DOHH2 (cell line): ENCODE results near the gene STPG2.

Experiments used
- H3F3A ChIP-seq: fragments of 200-600 bp; sonication (generic), shearing (Covaris generic); 2 replicates; pipeline ENCODE4 v1.6.0; 2016; ENCODE audit warnings: antibody characterized with exemption, mild to moderate bottlenecking; ENCODE audit not compliant: control insufficient read depth, insufficient read depth
- H3K27ac ChIP-seq: fragments of 200-600 bp; sonication (generic); 2 replicates; pipeline ENCODE4 v1.5.1; 2014; ENCODE audit warnings: low read depth, mild to moderate bottlenecking, low read length, moderate library complexity
- H3K27me3 ChIP-seq: fragments of 200-600 bp; sonication (generic); 2 replicates; pipeline ENCODE4 v1.6.1; 2014; ENCODE audit warnings: mild to moderate bottlenecking, low read length, mixed read lengths; ENCODE audit not compliant: control insufficient read depth
- H3K36me3 ChIP-seq: fragments of 200-600 bp; sonication (generic); 2 replicates; pipeline ENCODE4 v1.6.1; 2014; ENCODE audit warnings: mild to moderate bottlenecking, low read length, moderate library complexity, mixed read lengths; ENCODE audit not compliant: control insufficient read depth
- H3K4me1 ChIP-seq: fragments of 200-600 bp; sonication (generic); 2 replicates; pipeline ENCODE4 v1.6.1; 2014; ENCODE audit warnings: mild to moderate bottlenecking, low read length, mixed read lengths; ENCODE audit not compliant: control insufficient read depth
- H3K4me2 ChIP-seq: fragments of 200-600 bp; sonication (generic); 2 replicates; pipeline ENCODE4 v1.6.0; 2014; ENCODE audit warnings: mild to moderate bottlenecking, low read length, moderate library complexity
- H3K4me3 ChIP-seq: fragments of 200-600 bp; sonication (generic); 2 replicates; pipeline ENCODE4 v1.5.1; 2014; ENCODE audit warnings: mild to moderate bottlenecking, low read length, mixed read lengths
- H3K79me2 ChIP-seq: fragments of 200-600 bp; sonication (generic); 2 replicates; pipeline ENCODE4 v1.6.1; 2014; ENCODE audit warnings: mild to moderate bottlenecking, low read length, mixed read lengths; ENCODE audit not compliant: control insufficient read depth
- H3K9me2 ChIP-seq: fragments of 200-600 bp; sonication (generic); replicated peaks from 2 replicates; pipeline ENCODE4 v1.6.1; 2014; ENCODE audit warnings: mild to moderate bottlenecking, low read length, mixed read lengths; ENCODE audit not compliant: control insufficient read depth
- H3K9me3 ChIP-seq: fragments of 200-600 bp; sonication (generic); 2 replicates; pipeline ENCODE4 v1.6.1; 2014; ENCODE audit warnings: antibody characterized with exemption, low read length, mixed read lengths; ENCODE audit not compliant: control insufficient read depth, insufficient read depth
- H4K20me1 ChIP-seq: fragments of 200-600 bp; sonication (generic); 2 replicates; pipeline ENCODE4 v1.6.0; 2014; ENCODE audit warnings: low read depth, mild to moderate bottlenecking, antibody characterized with exemption, low read length, moderate library complexity; ENCODE audit not compliant: control insufficient read depth, insufficient read depth
- EZH2phosphoT487 ChIP-seq: fragments of 200-600 bp; sonication (generic); IDR thresholded peaks from 2 replicates; pipeline ENCODE4 v1.6.1; 2017; ENCODE audit warnings: borderline replicate concordance, mild to moderate bottlenecking, antibody characterized with exemption, low read length, moderate library complexity, mixed read lengths
- TF ChIP-seq, protein P1 (sequence below): fragments of 200-600 bp; sonication (generic); IDR thresholded peaks from one replicate; pipeline ENCODE4 v1.5.1; 2014; ENCODE audit warnings: antibody characterized with exemption, mild to moderate bottlenecking, low read depth, low read length; ENCODE audit not compliant: poor library complexity, severe bottlenecking

STPG2 gene

DNA sequence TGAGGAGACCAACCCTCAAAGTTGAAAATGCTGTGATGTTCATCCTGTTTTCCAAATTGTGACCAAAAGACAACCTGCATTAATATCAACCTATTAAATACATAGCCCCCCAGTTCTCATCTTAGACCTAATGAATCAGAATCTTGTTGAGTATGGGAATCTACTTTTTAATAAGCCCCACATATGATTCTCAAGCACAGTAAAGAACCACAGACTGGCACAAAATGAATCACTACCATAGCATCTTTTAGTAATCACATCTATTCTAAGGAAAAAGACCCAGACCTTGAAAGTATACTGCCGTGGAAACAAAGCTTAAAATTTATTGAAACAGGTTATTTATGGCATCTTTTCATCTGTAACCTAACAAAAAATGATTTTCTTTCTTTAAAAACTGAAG, 152.9 kb downstream of the STPG2 start:
- no peak overlapping the region for H3K4me3 ChIP-seq
- H3K79me2 ChIP-seq, result no peaks in the 10 kb centered on the region
- no peaks in the 10 kb centered on the region for H3K27me3 ChIP-seq
- H3K4me2 ChIP-seq, result no peak overlapping the region
- H3K4me1 ChIP-seq, result no peaks in the 10 kb centered on the region
- H4K20me1 ChIP-seq, result no peaks in the 10 kb centered on the region
- no peak overlapping the region for H3K27ac ChIP-seq
- no peaks in the 10 kb centered on the region for H3K9me3 ChIP-seq
- no peak for TF ChIP-seq EZH2phosphoT487
- TF ChIP-seq, protein P1, sequence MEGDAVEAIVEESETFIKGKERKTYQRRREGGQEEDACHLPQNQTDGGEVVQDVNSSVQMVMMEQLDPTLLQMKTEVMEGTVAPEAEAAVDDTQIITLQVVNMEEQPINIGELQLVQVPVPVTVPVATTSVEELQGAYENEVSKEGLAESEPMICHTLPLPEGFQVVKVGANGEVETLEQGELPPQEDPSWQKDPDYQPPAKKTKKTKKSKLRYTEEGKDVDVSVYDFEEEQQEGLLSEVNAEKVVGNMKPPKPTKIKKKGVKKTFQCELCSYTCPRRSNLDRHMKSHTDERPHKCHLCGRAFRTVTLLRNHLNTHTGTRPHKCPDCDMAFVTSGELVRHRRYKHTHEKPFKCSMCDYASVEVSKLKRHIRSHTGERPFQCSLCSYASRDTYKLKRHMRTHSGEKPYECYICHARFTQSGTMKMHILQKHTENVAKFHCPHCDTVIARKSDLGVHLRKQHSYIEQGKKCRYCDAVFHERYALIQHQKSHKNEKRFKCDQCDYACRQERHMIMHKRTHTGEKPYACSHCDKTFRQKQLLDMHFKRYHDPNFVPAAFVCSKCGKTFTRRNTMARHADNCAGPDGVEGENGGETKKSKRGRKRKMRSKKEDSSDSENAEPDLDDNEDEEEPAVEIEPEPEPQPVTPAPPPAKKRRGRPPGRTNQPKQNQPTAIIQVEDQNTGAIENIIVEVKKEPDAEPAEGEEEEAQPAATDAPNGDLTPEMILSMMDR, result no peak
- H3F3A ChIP-seq, result no peaks in the 10 kb centered on the region
- no peaks in the 10 kb centered on the region for H3K9me2 ChIP-seq
- no peaks in the 10 kb centered on the region for H3K36me3 ChIP-seq

DNA sequence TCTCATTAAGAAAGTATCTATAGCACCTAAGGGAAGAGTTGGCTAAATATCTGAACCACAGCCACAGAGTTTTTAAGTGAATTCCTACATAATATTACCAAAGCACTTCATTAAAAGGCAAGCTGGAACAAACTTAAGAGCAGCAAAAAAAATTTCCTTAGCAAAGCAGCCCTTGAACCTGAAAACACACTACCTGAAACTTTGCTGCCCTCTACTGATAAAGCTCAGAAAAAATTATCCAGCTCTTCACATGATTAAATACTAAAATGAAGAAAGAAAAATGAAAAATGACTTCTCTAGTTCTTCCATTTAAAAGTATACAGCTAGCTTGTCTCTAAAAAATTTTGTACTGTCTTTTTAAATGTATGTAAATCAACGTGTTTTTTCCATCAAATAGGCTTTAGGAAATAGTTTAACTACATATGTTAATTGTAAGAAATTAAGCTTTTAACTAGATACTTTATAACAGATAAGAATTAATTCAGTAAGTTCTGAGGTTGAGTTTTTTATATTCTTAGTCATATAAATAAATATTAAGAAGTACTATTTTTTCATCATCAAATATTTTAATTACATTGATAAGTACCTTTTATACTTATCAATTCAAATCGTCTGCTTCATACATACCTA, 156.1 kb downstream of the STPG2 start:
- H3K27ac ChIP-seq, result no peak overlapping the region
- no peaks in the 10 kb centered on the region for H3K79me2 ChIP-seq
- no peak overlapping the region for H3K4me3 ChIP-seq
- H3K9me3 ChIP-seq, result no peaks in the 10 kb centered on the region
- H3K9me2 ChIP-seq, result no peaks in the 10 kb centered on the region
- no peak overlapping the region for H3K4me2 ChIP-seq
- no peaks in the 10 kb centered on the region for H3K4me1 ChIP-seq
- no peaks in the 10 kb centered on the region for H4K20me1 ChIP-seq
- no peaks in the 10 kb centered on the region for H3F3A ChIP-seq
- no peaks in the 10 kb centered on the region for H3K36me3 ChIP-seq
- no peaks in the 10 kb centered on the region for H3K27me3 ChIP-seq
- TF ChIP-seq, protein P1, result peak; percentile 58
- TF ChIP-seq EZH2phosphoT487, result no peak

DNA sequence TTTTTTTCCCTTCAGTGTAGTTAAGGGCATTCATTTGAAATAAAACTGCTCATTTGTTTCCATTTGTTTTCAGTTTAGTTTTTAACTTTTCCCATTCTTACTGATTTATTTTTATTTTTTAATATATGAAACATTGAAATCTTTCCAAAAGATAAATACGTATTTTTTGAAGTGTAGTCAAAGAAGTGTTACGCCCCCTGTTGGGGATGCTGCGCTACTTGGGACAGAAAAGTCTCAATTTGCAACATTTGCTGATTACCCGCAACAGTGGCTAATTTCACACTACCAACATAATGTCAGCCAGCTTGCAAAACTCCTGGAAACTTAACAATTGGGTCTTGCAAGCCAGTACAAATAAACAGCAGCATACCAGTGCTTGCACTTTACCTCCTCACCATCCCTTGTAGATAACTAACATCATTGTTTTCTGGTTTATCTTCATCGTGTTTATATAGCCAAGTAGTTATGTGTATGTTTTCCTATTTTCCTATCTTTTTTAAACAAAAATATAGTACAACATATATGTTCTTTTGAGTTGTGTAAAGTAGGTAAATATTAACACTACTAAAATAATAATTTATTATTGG, 158.6 kb downstream of the STPG2 start:
- H3K4me3 ChIP-seq, result no peak overlapping the region
- no peaks in the 10 kb centered on the region for H3K27me3 ChIP-seq
- H3F3A ChIP-seq, result no peaks in the 10 kb centered on the region
- no peak overlapping the region for H3K4me2 ChIP-seq
- TF ChIP-seq EZH2phosphoT487, result no peak
- TF ChIP-seq, protein P1, result no peak
- H3K36me3 ChIP-seq, result no peaks in the 10 kb centered on the region
- H3K79me2 ChIP-seq, result no peaks in the 10 kb centered on the region
- no peaks in the 10 kb centered on the region for H3K9me2 ChIP-seq
- no peak overlapping the region for H3K27ac ChIP-seq
- H3K9me3 ChIP-seq, result no peaks in the 10 kb centered on the region
- H3K4me1 ChIP-seq, result no peaks in the 10 kb centered on the region
- no peaks in the 10 kb centered on the region for H4K20me1 ChIP-seq
